Osteocyte (in vitro differentiated cells): ENCODE results near the gene ECHDC1. TPM values are rescaled to one million over a fixed set of nuclear protein-coding genes. Genes with fewer than 3 reads are reported as not detected.

Source experiments
- DNase-seq: peaks from one replicate; pipeline ENCODE4 v3.0.0; 2021; ENCODE audit warnings: mixed read lengths; ENCODE audit not compliant: unreplicated experiment; ENCODE audit errors: extremely low spot score
- H3K27ac Mint-ChIP-seq: one replicate; pipeline ENCODE4 v1.8.0; 2021; ENCODE audit warnings: mild to moderate bottlenecking, mixed read lengths; ENCODE audit not compliant: unreplicated experiment
- H3K27me3 Mint-ChIP-seq: one replicate; pipeline ENCODE4 v1.8.0; 2021; ENCODE audit warnings: mixed read lengths; ENCODE audit not compliant: unreplicated experiment
- H3K36me3 Mint-ChIP-seq: one replicate; pipeline ENCODE4 v1.8.0; 2021; ENCODE audit warnings: mixed read lengths; ENCODE audit not compliant: unreplicated experiment
- H3K4me1 Mint-ChIP-seq: one replicate; pipeline ENCODE4 v1.8.0; 2021; ENCODE audit warnings: mixed read lengths; ENCODE audit not compliant: unreplicated experiment
- H3K4me3 Mint-ChIP-seq: one replicate; pipeline ENCODE4 v1.8.0; 2021; ENCODE audit warnings: mild to moderate bottlenecking, moderate library complexity, mixed read lengths; ENCODE audit not compliant: unreplicated experiment
- H3K9me3 Mint-ChIP-seq: one replicate; pipeline ENCODE4 v1.8.0; 2021; ENCODE audit warnings: mixed read lengths; ENCODE audit not compliant: unreplicated experiment
- total RNA-seq: library from RNA; stranded (reverse); gene quantifications from 2 replicates; pipeline ENCODE4 v1.2.1, GENCODE V29; 2021
- TF ChIP-seq, protein P1 (sequence below): fragments of 200-600 bp; sonication (generic); IDR thresholded peaks from 2 replicates; pipeline ENCODE4 v1.5.0; 2021; ENCODE audit warnings: antibody characterized with exemption, mild to moderate bottlenecking, moderate library complexity

The ECHDC1 gene
- total RNA-seq, 1 donor from 2014 or later = 47.2 TPM

- Mint-ChIP-seq H3K27me3 (no peaks in the 10 kb centered on the region), H3K4me1 (peaks cover 23% of the 10 kb centered on the region), H3K9me3 (peaks cover 19% of the 10 kb centered on the region), H3K27ac (no peak overlapping the region), H3K36me3 (peaks cover 26% of the 10 kb centered on the region), H3K4me3 (no peak overlapping the region)
- TF ChIP-seq, protein P1, sequence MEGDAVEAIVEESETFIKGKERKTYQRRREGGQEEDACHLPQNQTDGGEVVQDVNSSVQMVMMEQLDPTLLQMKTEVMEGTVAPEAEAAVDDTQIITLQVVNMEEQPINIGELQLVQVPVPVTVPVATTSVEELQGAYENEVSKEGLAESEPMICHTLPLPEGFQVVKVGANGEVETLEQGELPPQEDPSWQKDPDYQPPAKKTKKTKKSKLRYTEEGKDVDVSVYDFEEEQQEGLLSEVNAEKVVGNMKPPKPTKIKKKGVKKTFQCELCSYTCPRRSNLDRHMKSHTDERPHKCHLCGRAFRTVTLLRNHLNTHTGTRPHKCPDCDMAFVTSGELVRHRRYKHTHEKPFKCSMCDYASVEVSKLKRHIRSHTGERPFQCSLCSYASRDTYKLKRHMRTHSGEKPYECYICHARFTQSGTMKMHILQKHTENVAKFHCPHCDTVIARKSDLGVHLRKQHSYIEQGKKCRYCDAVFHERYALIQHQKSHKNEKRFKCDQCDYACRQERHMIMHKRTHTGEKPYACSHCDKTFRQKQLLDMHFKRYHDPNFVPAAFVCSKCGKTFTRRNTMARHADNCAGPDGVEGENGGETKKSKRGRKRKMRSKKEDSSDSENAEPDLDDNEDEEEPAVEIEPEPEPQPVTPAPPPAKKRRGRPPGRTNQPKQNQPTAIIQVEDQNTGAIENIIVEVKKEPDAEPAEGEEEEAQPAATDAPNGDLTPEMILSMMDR = peak; percentile 81
- no peak for DNase-seq
Observed at GRCh38 chr6:127302728-127303660, 40.4 kb downstream of the ECHDC1 start.

DNA sequence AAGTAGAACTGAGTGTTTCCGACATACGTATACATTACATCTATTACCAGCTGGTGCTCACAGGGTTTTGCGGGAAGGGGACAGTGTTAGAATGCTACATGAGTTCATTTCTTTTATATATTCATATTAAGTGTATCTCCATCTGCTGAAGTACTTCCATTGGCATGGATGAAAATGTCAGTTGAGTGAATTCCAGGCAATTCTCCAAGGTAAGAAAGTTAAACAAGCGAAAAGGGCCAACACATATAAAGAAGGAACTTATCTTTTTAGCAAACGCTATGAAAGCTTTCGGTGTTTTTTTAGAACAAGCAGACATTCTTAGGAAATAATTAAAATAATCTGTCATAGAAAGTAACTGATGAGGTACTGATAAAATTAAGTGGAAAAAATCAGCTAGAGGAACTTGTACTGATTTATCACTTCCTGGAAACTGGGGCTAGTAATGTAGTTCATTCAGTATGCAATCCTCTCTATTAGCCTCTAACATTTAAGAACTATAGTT is 42.2 kb downstream of the ECHDC1 start:
- TF ChIP-seq, protein P1 = no peak
- Mint-ChIP-seq H3K27ac (no peak overlapping the region), H3K27me3 (no peaks in the 10 kb centered on the region), H3K9me3 (peaks cover 7% of the 10 kb centered on the region), H3K4me3 (no peak overlapping the region), H3K4me1 (peaks cover 25% of the 10 kb centered on the region), H3K36me3 (peaks cover 12% of the 10 kb centered on the region)
- no peak for DNase-seq

GRCh38 chr6:127300411-127300810 is 43.0 kb downstream of the ECHDC1 start:
- TF ChIP-seq, protein P1 = no peak
- no peak for DNase-seq
- no peak overlapping the region for H3K4me3 Mint-ChIP-seq

DNA sequence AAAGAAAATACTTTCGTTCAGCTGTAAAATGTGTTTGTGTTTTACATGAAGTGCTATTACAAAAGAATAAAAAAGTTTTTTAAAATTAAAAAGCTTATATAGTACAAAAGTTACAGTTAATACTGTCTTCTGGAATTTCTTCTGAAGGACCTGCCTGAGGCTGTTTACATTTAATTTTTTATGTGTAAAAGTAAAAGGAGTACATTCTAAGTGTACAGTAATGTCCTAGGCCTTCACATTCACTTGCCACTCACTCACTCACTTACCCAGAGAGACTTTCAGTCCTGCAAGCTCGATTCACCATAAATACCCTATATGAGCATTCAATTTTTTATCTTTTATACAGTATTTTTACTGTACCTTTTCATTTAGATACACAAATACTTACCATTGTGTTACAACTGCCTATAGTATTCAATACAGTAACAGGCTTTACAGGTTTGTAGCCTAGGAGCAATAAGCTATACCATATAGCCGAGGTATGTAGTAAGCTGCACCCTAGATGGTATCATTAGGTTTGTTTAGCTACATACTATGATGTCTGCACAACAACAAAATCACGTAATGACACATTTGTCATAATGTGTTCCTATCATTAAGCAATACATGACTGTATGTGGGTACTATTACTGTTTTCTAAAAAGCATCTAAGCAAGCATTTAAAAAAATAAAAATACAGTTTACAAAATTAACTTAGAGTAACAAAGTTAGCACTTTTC is 43.7 kb downstream of the ECHDC1 start:
- peaks cover 25% of the 10 kb centered on the region for H3K4me1 Mint-ChIP-seq
- peak overlapping the region; percentile 37 for H3K27ac Mint-ChIP-seq
- H3K4me3 Mint-ChIP-seq = no peak overlapping the region
- H3K36me3 Mint-ChIP-seq = peaks cover 2% of the 10 kb centered on the region
- no peak for DNase-seq
- no peaks in the 10 kb centered on the region for H3K27me3 Mint-ChIP-seq
- H3K9me3 Mint-ChIP-seq = no peaks in the 10 kb centered on the region
- TF ChIP-seq, protein P1 = no peak

More at GRCh38 chr6:127300411-127300810, 43.0 kb downstream of the ECHDC1 start:
- Mint-ChIP-seq H3K9me3 (no peaks in the 10 kb centered on the region), H3K4me1 (peaks cover 25% of the 10 kb centered on the region), H3K27me3 (no peaks in the 10 kb centered on the region), H3K36me3 (peaks cover 4% of the 10 kb centered on the region), H3K27ac (peak overlapping the region; percentile 51)

- Mint-ChIP-seq H3K9me3 (no peaks in the 10 kb centered on the region), H3K27ac (no peak overlapping the region), H3K36me3 (peaks cover 11% of the 10 kb centered on the region), H3K4me1 (peaks cover 27% of the 10 kb centered on the region), H3K4me3 (no peak overlapping the region), H3K27me3 (no peaks in the 10 kb centered on the region)
- no peak for DNase-seq
- TF ChIP-seq, protein P1 = no peak
Observed at GRCh38 chr6:127298475-127298874, 44.9 kb downstream of the ECHDC1 start.
